GM12878 (cell line): ENCODE results near the gene FAT1. TPM values are rescaled to one million over a fixed set of nuclear protein-coding genes. Genes with fewer than 3 reads are reported as not detected.

ENCODE experiments used
- ATAC-seq: fragments of 200-7000 bp; cut with Tn5 transposase; 3 replicates; pipeline ENCODE4 v1.9.1; 2020; ENCODE audit warnings: mild to moderate bottlenecking, moderate library complexity
- BruUV-seq: library from RNA; stranded (reverse); fragments of 400-500 nt; replicated peaks from 2 replicates; lab custom pipeline; 2021; lab: Mats Ljungman, UMichigan
- CTCF ChIA-PET: fragments of 300-600 bp; sonication (Branson Sonifier 250); formaldehyde crosslinking; extraction: SDS; loops from one replicate; lab custom pipeline; 2021; ENCODE audit warnings: inconsistent platforms; lab: Yijun Ruan, JAX
- POLR2A ChIA-PET: fragments of 350-600 bp; formaldehyde crosslinking; extraction: SDS; loops from one replicate; lab custom pipeline; 2021; ENCODE audit warnings: inconsistent platforms; lab: Charles Lee
- RAD21 ChIA-PET: fragments of 300-600 bp; sonication (Branson Sonifier 250); formaldehyde crosslinking; loops from one replicate; lab custom pipeline; 2023; ENCODE audit warnings: antibody characterized with exemption; ENCODE audit not compliant: unreplicated experiment; lab: Charles Lee
- SMC1A ChIA-PET: fragments of 300-600 bp; sonication (Branson Sonifier 250); formaldehyde crosslinking; loops from one replicate; lab custom pipeline; 2023; ENCODE audit not compliant: unreplicated experiment, uncharacterized antibody; lab: Charles Lee
- DNase-seq: peaks from one replicate; pipeline ENCODE4 v3.0.0-alpha.2; 2011; ENCODE audit warnings: low read depth, low spot score
- FAIRE-seq: peaks from 3 replicates; lab custom pipeline; 2011; peaks lifted over from hg19 to GRCh38; lab: Jason Lieb, UNC
- H2AFZ ChIP-seq: 2 replicates; pipeline ENCODE4 v1.6.0; 2011; ENCODE audit warnings: low read depth, low read length, control low read depth; ENCODE audit not compliant: control insufficient read depth
- H3K27ac ChIP-seq: 2 replicates; pipeline ENCODE4 v1.5.1; 2011; ENCODE audit warnings: control low read depth; ENCODE audit not compliant: control insufficient read depth, insufficient read depth
- H3K27me3 ChIP-seq, 2 experiments: replicated peaks in 1 of 2; 2 replicates each; pipeline versions ENCODE4 v1.6.0 to v1.6.1; 2011; ENCODE audit warnings: low read length in 1 of 2; ENCODE audit not compliant: control insufficient read depth in 2 of 2, insufficient read depth in 2 of 2
- H3K36me3 ChIP-seq, 2 experiments: 2 replicates each; pipeline ENCODE4 v1.5.1; 2011; ENCODE audit warnings: low read length in 1 of 2; ENCODE audit not compliant: control insufficient read depth in 2 of 2, insufficient read depth in 2 of 2
- H3K4me1 ChIP-seq: 2 replicates; pipeline ENCODE4 v1.6.1; 2011; ENCODE audit warnings: mild to moderate bottlenecking, low read length, moderate library complexity, mixed read lengths; ENCODE audit not compliant: control insufficient read depth, insufficient read depth
- H3K4me2 ChIP-seq: 2 replicates; pipeline ENCODE4 v1.6.0; 2011; ENCODE audit warnings: control low read depth; ENCODE audit not compliant: control insufficient read depth, insufficient read depth
- H3K4me3 ChIP-seq: fragments of 200-600 bp; sonication (generic); 2 replicates; pipeline ENCODE4 v1.5.1; 2016
- H3K79me2 ChIP-seq: 2 replicates; pipeline ENCODE4 v1.6.0; 2011; ENCODE audit warnings: low read length; ENCODE audit not compliant: control insufficient read depth, insufficient read depth
- H3K9ac ChIP-seq: 2 replicates; pipeline ENCODE4 v1.8.0; 2011; ENCODE audit warnings: low read length, control low read depth, mixed read lengths; ENCODE audit not compliant: control insufficient read depth, insufficient read depth
- H3K9me3 ChIP-seq: replicated peaks from 3 replicates; pipeline ENCODE4 v1.5.1; 2011; ENCODE audit warnings: mild to moderate bottlenecking, low read length; ENCODE audit not compliant: control insufficient read depth, insufficient read depth
- H4K20me1 ChIP-seq: 2 replicates; pipeline ENCODE4 v1.6.0; 2011; ENCODE audit not compliant: control insufficient read depth, insufficient read depth
- ASH2L ChIP-seq: fragments of 300-600, 200-600 bp; sonication (generic); IDR thresholded peaks from 2 replicates; pipeline ENCODE4 v1.6.1; 2017; ENCODE audit warnings: low read depth, mild to moderate bottlenecking, borderline replicate concordance
- BACH1 ChIP-seq: fragments of 450-650 bp; IDR thresholded peaks from 2 replicates; pipeline ENCODE4 v1.6.1; 2017; ENCODE audit warnings: mild to moderate bottlenecking, borderline replicate concordance
- CBX5 ChIP-seq: sonication (generic); IDR thresholded peaks from 2 replicates; pipeline ENCODE4 v1.6.1; 2016; ENCODE audit warnings: low read depth, moderate library complexity, mild to moderate bottlenecking, inconsistent platforms
- ELK1 ChIP-seq: IDR thresholded peaks from 2 replicates; pipeline ENCODE4 v1.6.1; 2012; ENCODE audit warnings: low read depth, low read length, improper control_type of control experiment
- GATAD2B ChIP-seq: fragments of 450-650 bp; conservative IDR thresholded peaks from 2 replicates; pipeline ENCODE4 v1.6.1; 2017; ENCODE audit warnings: low read depth, mild to moderate bottlenecking, moderate library complexity
- HDAC6 ChIP-seq: fragments of 200-600 bp; sonication (generic); IDR thresholded peaks from one replicate; pipeline ENCODE4 v1.8.0; 2017; ENCODE audit warnings: antibody characterized with exemption; ENCODE audit not compliant: unreplicated experiment
- IRF5 ChIP-seq: fragments of 450-650 bp; IDR thresholded peaks from 2 replicates; pipeline ENCODE4 v1.6.1; 2017; ENCODE audit warnings: borderline replicate concordance
- MEF2B ChIP-seq: fragments of 450-650 bp; IDR thresholded peaks from 2 replicates; pipeline ENCODE4 v1.6.1; 2018; ENCODE audit warnings: mild to moderate bottlenecking, moderate library complexity; ENCODE audit not compliant: partially characterized antibody, poor library complexity, severe bottlenecking
- MYC ChIP-seq: IDR thresholded peaks from 2 replicates; pipeline ENCODE4 v1.6.1; 2011; ENCODE audit warnings: mild to moderate bottlenecking, low read length, moderate library complexity, inconsistent platforms; ENCODE audit not compliant: insufficient read depth, insufficient replicate concordance, insufficient read length, severe bottlenecking
- NBN ChIP-seq: fragments of 450-650 bp; IDR thresholded peaks from 2 replicates; pipeline ENCODE4 v1.6.1; 2016
- PAX8 ChIP-seq: fragments of 450-650 bp; IDR thresholded peaks from 2 replicates; pipeline ENCODE4 v1.6.1; 2017; ENCODE audit warnings: mild to moderate bottlenecking, moderate library complexity
- SMAD1 ChIP-seq: fragments of 450-650 bp; IDR thresholded peaks from 2 replicates; pipeline ENCODE4 v1.6.1; 2018; ENCODE audit warnings: mild to moderate bottlenecking, low read depth; ENCODE audit not compliant: partially characterized antibody
- SPI1 ChIP-seq: IDR thresholded peaks from 2 replicates; pipeline ENCODE4 v1.6.1; 2011; ENCODE audit warnings: low read depth, mild to moderate bottlenecking, low read length, moderate library complexity, borderline replicate concordance; ENCODE audit not compliant: insufficient read depth
- SUZ12 ChIP-seq: fragments of 200-600 bp; sonication (generic); IDR thresholded peaks from one replicate; pipeline ENCODE4 v1.6.1; 2018; ENCODE audit warnings: antibody characterized with exemption, mild to moderate bottlenecking; ENCODE audit not compliant: unreplicated experiment
- TCF3 ChIP-seq: IDR thresholded peaks from 2 replicates; pipeline ENCODE4 v1.6.1; 2012; ENCODE audit warnings: low read depth, mild to moderate bottlenecking, low read length, borderline replicate concordance; ENCODE audit not compliant: insufficient read depth
- ZBED1 ChIP-seq: IDR thresholded peaks from 2 replicates; pipeline ENCODE4 v1.6.1; 2016; ENCODE audit warnings: borderline replicate concordance
- ZBTB4 ChIP-seq: fragments of 450-650 bp; formaldehyde crosslinking; IDR thresholded peaks from 2 replicates; pipeline ENCODE4 v1.4.0; 2022; ENCODE audit warnings: mild to moderate bottlenecking, moderate library complexity
- ZNF274 ChIP-seq: IDR thresholded peaks from one replicate; pipeline ENCODE4 v1.8.0; 2011; ENCODE audit not compliant: insufficient read length, insufficient read depth
- WGBS: methylation state at CpG from one replicate; pipeline ENCODE4 v1.1.6; 2016; ENCODE audit warnings: low lambda C conversion rate; ENCODE audit not compliant: insufficient replicate concordance, insufficient coverage; ENCODE audit errors: missing lambda C conversion rate; 5-methylcytosine and 5-hydroxymethylcytosine counted together
- in situ Hi-C: fragments of 300-500 bp; cut with MboI; formaldehyde crosslinking; loops from 9 replicates; pipeline ENCODE4 v1.14.3; 2018; ENCODE audit warnings: mixed read lengths
- intact Hi-C: fragments of 100-400 bp; cut with micrococcal nuclease; formaldehyde crosslinking; loops from one replicate; pipeline ENCODE4 v1.14.2; 2022; ENCODE audit not compliant: unreplicated experiment
- polyA plus RNA-seq, 11 experiments: library from polyadenylated mRNA; depleted of rRNA in 4 of 11; unstranded in 6 of 11; stranded (reverse) in 5 of 11; fragments of >200 nt; fragmentation: Nextera tagmentation in 4 of 11; fragmentation: Illumina TruSeq in 1 of 11; extraction: Ambion mirVana in 4 of 11; extraction: Trizol in 1 of 11; gene quantifications; 1 replicate in 1 of 11; 2 replicates in 10 of 11; pipeline versions ENCODE4 v1.2.1 to v1.2.3, GENCODE V29; 2011 to 2016; ENCODE audit warnings: inconsistent platforms in 2 of 11, missing spikeins in 2 of 11, low read depth in 1 of 11
- total RNA-seq, 4 experiments: library from RNA; depleted of rRNA in 3 of 4; stranded (reverse); fragments of >200 nt in 3 of 4; fragmentation: Illumina TruSeq in 1 of 4; extraction: Trizol in 1 of 4; gene quantifications; 2 replicates each; pipeline versions ENCODE4 v1.2.1 to v1.2.3, GENCODE V29; 2013 to 2021

Gene FAT1
- total and polyA plus RNA-seq, 10 of the 15 experiments (the other 5 are each of a cell fraction or from before 2014, with no cell fraction given) = 0.04 to 11.8 (median 0.11) TPM; not detected in 1

GRCh38 chr4:186586205-186586604 is 137.5 kb downstream of the FAT1 start:
- Histone ChIP-seq H3K9ac (no peak overlapping the region), H3K27ac (no peak overlapping the region), H4K20me1 (no peaks in the 10 kb centered on the region), H2AFZ (no peak overlapping the region), H3K9me3 (no peaks in the 10 kb centered on the region), H3K27me3 (no peaks in the 10 kb centered on the region), H3K79me2 (no peaks in the 10 kb centered on the region), H3K4me1 (no peaks in the 10 kb centered on the region), H3K4me3 (no peak overlapping the region), H3K36me3 (no peaks in the 10 kb centered on the region), H3K4me2 (no peak overlapping the region)
- CTCF ChIA-PET = interaction anchor here (0.7 to 2.2 kb wide), 6 partner anchors 12 to 518 kb away, joined by 3 to 34 read pairs (median 8); no protein-coding TSS in a partner anchor
- DNase-seq (no peak), ATAC-seq (no peak), FAIRE-seq (no peak)
- BruUV-seq = no TSS peak
- 17% methylated on average over 8 of the region's 8 CpGs for WGBS
- POLR2A ChIA-PET = no interaction called here
- in situ Hi-C loops = loop anchor here (5.0 kb wide), 1 partner anchor 289 kb away; no protein-coding TSS in a partner anchor
- RAD21 ChIA-PET = interaction anchor here (1.5 kb wide), 1 partner anchor 291 kb away, joined by 3 read pairs; no protein-coding TSS in a partner anchor
- SMC1A ChIA-PET = no interaction called here
- TF ChIP-seq PAX8 (no peak), TCF3 (no peak), IRF5 (no peak), CBX5 (no peak), ELK1 (no peak), NBN (no peak), ZBTB4 (CRISPR knock-in tag) (no peak), SUZ12 (no peak), BACH1 (no peak), MEF2B (no peak), GATAD2B (no peak), HDAC6 (no peak), ASH2L (no peak), SMAD1 (no peak), ZBED1 (no peak), MYC (no peak), SPI1 (no peak), ZNF274 (no peak)
- intact Hi-C loops = loop anchor here (2.0 to 10.0 kb wide), 3 partner anchors 111 to 517 kb away; partner anchors contain the start of gene TLR3
